Activated CD8-positive, alpha-beta memory T cell treated with anti-CD3 and anti-CD28 coated beads, Interleukin-2, amount 50 U/mL, for 24 hours (primary cell): ENCODE measurements around the gene RMI1.

Experiments used
- DNase-seq: peaks from one replicate; pipeline ENCODE4 v3.0.0-alpha.2; 2020; ENCODE audit errors: extremely low read depth

RMI1 gene

DNA sequence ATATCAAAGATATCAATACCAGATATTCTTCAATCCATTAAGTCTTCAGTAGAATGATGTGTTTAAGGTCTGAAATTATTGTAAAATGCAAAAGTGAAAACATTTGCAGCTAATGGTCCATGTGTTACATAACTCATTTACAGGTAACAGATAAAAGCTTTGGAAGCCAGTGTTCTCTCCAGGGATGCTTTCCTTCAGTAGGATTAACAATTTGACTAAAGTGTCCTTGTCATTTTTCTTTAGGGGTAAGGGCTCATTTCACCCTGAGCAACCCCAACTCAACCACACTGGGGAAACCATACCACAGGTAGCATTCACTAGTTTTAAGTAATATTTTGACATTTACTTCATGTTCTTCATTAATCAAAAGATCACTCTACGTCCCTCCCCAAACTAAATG, 13.5 kb upstream of the RMI1 start:
- no peak for DNase-seq

DNA sequence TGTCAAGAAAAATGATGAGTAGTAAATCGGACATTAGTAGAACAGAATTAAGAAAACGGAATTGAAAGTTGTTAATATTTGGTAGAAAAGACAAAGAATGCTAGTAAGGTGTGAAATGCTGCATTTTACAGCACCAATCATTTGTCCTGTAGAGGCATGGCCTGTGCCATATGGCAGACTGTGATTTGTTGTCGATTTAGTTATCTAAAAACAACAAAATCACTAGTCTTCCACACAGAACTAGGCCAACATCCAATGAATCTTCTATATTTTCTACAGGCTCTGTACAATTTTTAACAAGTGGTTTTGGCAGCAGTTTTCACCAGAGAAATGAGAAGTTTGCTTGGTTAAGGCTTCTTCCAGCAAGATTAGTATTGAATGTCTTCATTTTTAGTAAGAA, 11.0 kb upstream of the RMI1 start:
- no peak for DNase-seq

DNA sequence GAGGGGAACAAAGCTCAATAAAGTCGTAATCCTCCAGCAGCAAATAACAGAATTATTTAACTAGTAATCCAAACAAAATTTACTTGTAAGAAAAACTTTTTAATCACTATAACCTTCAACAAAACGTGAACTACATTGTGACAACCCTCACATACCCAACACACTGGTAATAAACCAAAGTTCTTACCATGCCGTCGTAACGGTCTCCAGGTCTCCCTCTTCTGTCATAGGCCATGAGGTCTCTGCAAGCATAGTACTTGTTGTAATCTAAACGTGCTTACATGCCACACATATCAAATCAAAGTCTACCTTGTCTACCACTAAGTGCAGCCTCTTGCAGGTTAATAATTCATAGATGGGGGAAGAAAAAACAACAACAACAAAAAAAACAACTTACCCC, 9.1 kb upstream of the RMI1 start:
- DNase-seq = no peak

DNA sequence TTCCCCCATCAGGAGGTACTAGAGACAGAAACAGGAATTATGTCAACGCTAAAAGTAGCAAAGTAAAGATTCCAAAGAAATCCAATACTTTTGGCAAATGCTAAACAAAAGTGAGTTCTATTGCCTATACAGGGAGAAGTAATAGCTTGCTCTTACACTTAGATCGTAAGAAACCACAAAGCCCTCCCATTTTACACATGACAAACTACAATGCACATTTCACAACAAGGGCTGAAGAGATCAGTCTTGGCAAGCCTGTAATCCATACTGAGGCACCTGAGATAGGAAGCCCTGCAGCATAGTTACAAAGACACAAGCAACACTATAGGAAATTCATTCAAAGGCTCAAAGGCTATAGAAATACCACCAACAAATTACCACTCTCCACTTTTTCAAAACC, 8.3 kb upstream of the RMI1 start:
- DNase-seq = no peak

DNA sequence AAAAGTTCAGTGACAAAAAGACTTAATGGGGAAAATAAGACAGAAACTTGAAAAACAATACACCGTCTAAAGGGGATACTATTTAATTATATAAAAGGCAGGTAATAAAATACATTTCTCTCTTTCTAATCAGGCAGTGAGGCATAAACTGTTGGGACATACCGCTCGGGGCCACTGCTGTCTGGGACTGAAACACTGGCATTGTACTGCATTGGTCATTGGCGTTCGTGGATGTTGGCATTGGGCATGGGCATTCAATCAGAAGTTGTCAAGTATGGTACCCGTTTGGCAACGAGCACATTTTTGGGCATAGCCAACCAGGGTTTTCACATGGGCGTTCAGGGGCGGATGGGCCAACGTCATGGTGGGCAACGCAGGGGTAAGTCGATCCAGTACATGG, 5.3 kb upstream of the RMI1 start:
- no peak for DNase-seq

DNA sequence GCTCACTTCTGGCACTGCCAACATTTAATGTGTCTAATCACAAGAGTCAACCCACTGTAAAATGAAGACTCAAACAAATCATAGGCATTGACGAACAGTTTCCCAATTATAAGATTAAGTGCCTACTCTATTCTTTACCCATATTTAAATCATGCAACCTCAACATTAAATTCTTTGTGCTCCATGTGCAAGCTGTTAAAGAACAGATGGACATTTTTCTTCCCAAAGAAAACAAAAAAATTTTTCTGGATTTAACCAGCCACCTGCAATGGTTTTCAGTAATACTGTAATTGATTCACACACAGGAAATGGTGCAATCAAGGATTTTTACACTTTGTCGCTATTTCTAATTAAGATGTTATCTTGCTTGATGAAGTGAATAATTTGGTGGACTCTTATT, 4.2 kb upstream of the RMI1 start:
- no peak for DNase-seq

DNA sequence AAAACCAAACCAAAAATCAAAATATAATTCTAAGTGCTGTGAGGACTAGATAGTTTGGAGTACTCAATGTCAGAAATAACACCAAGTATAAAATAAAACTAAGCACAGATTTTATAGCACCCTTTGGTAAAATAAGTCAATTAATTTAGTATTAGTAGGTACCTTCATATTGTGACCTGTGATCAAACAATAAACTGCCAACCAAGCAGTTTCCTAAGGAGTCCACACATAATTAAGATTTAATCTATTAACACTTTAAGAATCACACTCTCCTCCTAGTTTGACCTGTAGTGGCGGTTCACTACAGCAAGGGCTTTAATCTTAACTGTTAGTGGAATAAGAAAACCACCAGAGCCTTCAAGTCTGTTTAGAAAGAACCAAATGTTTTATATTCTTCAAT, 3.4 kb upstream of the RMI1 start:
- no peak for DNase-seq

DNA sequence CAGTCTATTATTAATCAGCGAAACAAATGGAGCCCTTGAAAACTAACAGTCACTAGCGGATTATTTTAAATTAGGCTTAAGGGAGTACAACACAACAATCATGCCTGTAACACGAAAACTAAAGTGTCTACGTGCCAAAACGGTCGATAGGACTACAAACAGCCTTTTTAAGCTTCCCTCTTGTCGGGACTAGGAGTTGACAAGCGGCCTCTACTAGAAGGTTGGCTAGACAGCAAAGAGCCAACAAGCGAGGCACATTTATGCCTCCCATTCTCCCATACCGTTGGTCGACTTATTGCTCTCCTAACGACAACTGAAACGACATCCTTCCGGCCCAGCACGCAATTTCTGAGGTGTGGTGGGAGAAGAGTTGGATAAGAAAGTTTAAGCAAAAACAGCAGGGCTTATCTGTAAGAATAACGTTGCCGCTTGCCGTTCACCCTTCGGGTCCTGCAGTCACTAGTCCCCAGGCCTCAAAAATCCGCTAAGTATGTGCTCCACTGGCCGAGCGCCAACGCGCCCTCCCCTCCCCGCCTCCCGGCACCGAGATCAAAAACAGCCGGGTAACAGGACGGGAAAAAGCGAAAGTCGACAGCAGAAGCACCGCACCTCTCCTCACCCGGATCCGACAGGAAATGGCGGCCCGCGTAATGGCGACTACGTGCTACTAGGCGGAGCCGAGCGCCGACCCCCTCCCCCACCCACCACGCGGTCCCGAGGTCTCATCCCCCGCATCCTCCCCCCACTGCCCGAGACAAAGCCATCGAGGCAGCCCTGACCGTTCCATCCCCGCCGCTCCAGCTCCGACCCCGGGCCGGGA, 1.4 kb upstream of the RMI1 start:
- DNase-seq = peak; percentile 70

DNA sequence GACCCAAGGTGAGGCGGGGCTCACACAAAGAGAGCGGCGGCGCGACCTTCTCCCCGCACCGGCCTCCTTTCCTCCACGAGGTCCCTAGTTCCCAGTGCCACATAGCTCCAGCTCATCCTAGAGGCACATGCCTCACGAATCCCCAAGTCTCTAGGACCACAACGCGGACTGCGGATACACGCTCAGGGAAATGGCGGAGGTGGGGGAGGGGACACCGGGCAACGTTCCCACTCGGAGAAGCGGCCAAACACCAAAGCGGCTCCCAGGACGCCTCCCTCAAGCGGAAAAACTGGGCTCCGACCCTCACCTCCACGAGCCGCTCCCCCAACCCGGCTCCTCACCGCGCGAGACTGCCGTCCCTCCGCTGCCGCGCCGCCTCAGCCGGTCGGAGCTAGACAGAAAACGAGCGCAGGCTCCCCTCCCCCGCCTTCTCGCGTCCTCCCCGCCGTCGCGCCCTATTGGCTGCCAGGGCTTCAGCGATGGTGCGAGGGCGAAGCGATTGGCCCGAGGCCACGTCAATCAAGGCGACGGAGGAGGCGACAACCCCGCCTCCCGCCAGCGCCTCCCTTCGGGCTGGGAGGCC, 702 bp upstream of the RMI1 start, which contains the start of gene HNRNPK:
HNRNPK (minus strand) TSS at position 404 of the 583 bp plus-strand sequence. CDS start 1,963 bp downstream, outside the sequence.
- peak; percentile 98 for DNase-seq

DNA sequence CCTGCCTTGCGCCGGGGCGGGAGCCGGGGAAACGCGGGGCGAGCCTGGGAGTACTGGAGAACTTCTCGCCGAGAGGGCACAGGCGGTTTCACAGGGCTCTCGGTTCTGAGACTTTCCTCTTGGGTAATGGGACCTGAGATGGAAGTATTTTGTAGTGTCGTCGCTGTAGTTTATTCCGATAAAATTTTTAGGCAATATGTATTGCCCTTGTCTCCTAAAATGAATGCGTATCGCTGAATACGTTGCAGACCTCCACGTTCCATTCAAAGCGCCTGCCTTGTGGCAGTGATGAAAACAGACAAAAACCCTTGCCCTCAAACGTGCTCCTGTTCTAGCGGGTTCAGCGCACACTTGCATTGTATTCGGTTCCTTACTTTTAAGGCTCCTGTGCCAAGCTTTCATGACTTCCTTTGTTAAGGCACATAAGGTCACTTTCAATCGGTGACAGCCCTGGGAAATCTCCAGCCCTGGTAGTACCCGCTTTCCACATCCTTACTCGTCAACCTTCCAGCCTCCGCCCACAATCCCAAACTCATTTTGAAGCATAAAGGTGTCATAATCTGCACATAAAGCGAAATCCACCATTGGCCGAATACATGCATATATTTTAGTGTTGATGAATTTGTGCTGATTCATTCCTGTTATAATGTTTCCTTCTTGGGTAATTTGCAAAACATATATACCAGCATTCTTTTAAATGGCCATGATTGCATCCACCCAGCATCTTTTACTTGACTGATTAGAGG, 694 bp downstream of the RMI1 start:
- no peak for DNase-seq

DNA sequence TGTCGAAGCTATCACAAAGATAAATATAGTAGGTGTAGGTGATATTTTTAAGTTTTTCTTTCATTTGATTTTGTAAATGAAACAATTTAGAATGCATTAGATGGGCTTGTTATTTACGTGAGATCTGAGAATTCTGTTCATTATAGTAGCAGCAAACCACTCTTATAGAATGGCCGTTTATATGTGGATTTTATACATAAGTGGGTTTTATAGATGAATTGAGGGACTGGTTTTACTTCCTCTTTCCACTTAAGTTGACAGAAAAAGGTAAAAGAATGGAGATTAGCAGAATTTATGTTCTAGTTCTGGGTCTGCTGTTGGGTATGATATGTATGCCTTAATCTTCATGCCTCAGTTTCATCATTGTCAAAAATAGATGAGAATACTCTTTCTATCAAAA, 5.6 kb downstream of the RMI1 start:
- no peak for DNase-seq

DNA sequence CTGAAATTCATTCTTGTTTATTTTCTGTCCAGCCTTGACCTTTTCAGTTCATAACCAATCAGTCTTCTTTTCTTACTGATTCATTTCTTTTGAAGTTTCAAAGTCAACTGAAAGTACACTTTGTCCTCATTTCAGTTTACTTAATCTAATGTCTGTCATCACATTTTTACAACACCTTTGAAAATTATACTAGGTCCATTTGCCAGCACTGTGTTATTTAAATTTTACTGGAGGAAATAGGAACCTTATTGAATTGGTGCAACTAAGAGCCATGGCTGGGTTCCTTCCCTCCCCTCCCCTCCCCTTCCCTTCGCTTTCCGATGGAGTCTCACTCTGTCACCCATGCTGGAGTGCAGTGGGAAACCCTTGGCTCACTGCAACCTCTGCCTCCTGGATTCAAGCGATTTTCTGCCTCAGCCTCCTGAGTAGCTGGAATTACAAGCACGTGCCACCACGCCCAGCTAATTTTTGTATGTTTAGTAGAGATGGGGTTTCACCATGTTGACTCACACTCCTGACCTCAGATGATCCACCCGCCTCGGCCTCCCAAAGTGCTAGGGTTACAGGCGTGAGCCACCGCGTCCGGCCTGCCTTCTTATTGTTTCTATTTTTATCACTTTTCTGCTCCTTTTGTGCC, 6.3 kb downstream of the RMI1 start:
- no peak for DNase-seq

DNA sequence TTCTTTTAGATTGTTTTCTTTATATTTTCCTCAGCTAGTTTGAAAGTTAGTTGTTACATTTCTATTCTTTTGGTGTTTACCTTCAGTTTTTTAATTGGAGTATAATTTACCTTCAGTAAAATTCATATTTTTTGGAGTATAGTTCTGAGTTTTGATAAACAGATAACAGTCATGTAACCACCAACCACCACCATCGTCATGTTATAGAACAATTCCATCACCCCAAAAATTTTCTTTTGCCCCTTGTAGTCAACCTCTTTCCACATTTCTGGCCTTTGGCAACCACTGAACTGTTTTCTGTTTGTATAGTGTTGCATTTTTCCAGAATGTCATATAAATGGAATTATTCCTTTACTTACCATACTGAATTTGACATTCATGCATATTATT, 6.8 kb downstream of the RMI1 start:
- DNase-seq = no peak

DNA sequence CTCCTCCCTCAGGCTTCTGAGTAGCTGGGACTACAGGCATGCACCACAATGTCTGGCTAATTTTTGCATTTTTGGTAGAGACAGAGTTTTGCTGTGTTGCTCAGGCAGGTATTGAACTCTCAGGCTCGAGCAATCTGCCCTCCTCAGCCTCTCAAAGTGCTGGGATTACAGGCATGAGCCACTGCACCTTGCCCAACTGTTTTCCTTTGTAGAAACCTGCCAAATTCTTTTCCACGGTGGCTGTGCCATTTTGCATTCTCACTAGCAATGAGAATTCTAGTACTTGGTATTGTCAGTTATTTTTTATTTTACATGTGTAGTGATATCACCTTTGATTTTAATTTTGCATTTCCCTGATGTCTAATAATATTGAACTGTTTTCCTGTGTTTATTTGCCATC, 7.8 kb downstream of the RMI1 start:
- no peak for DNase-seq

DNA sequence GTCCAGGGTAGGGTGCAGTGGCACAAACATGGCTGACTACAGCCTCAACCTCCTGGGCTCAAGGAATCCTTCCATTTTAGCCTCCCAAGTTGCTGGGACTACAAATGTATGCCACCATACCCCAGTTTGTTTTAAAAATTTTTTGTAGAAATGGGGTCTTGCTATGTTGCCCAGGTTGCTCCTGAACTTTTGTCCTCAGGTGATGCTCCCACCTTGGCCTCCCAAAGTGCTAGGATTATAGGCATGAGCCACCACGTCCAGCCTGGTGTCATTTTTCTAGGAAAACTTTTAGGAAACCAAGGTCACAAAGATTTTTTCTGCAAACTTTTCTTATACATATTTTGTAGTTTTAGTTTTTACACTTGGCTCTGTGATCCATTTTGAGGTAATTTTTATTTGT, 10.8 kb downstream of the RMI1 start:
- DNase-seq = no peak

DNA sequence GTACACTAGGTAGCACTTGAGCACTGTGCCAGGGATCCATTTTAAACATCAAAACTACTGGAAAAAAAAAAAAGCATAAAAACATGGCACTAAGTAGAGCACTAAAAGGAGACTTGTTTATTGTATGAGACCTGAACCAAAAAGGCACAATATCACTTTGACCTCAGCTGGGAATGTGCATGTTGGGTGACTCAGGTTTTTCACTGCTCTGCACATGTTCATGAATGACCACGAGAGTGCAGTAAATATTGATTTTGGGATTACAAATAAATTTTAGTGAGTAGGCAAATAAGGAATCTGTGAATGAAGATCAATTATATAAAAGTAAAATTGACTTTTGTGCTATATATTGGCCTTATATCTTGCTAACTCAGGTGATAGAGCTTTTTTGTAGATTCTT, 11.8 kb downstream of the RMI1 start:
- no peak for DNase-seq

DNA sequence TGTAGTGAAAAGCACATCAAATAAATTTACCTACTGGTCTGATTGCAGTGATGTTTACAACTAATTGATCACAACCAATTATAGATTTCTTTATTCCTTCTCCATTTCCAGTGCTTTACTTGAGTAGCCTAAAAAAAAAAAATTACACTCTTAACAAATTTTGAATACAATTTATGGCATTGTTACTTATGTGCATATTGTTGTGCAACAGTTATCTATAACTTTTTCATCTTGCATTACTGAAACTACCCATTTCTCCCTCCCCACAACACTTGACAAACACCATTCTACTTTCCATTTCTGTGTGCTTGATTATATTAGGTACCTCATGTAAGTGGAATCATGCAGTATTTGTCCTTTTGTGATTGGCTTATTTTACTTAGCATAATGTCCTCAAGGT, 12.3 kb downstream of the RMI1 start:
- DNase-seq = no peak

DNA sequence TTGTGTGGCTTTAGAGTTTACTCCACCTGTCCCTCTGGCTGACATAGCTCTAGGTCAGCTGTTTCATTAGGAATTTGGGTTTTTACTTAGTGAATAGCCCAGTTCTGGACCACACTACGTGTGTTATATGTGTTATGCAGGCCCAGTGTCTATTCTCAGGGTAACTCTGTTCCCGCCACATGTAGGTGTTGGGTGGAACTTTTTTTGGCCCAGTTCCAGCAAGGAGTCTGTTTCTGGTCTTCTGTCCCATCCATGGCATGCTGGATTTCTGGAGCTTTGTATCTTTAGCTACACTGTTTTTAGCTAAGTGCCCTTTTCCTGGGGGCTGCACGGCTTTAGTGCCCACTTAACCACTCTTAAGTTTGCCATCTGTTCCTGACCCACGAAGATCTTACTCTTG, 15.5 kb downstream of the RMI1 start:
- DNase-seq = no peak

DNA sequence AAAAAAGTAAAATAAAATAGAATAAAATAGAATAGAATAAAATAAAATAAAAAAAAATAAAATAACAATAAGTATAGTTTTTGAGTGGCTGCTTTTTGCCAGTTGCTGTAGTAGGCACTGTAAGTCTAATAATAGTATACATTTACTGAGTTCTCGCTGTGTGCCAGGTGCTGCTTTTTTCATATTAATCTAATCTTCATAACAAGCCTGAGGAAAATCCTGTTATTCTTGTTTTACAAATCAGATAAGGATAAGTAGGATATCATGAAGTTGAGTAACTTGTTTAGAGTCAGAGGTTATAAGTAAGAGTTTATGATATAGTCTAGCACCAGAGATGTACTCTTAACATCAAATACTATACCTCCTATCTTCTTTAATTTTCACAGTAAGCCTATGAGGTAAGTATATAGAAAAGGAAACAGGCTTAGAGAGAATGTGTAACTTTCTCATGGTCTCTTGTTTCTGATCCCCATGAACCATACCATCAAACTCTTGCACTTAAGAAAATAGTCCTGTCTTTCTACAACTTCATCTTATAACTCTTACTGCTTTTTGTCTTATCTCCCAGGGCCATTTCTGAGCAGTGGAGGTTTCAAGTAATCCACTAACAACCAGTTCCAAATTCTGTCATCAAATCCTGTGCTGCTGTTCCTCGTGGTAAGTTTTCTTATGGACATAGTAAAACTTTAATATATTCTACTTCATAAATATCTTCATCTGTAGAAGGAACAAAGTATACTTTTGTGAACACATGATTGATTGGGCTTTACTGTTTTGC, 18.7 kb downstream of the RMI1 start:
- no peak for DNase-seq

DNA sequence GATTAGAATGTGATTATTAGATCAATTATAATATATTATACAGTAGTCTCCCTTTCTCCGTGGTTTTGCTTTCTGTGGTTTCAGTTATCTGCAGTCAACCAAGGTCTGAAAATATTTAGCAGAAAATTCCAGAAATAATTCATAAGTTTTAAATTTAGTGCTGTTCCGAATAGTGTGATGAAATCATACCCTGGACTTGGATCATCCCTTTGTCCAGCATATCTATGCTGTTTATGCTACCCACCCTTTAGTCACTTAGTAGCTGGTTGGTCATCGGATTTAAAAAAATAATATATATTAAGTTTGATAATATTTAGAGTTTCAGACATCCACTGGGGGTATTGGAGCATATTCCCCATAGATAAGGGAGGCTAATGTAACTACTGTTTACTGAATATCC, 19.6 kb downstream of the RMI1 start:
- DNase-seq = no peak

DNA sequence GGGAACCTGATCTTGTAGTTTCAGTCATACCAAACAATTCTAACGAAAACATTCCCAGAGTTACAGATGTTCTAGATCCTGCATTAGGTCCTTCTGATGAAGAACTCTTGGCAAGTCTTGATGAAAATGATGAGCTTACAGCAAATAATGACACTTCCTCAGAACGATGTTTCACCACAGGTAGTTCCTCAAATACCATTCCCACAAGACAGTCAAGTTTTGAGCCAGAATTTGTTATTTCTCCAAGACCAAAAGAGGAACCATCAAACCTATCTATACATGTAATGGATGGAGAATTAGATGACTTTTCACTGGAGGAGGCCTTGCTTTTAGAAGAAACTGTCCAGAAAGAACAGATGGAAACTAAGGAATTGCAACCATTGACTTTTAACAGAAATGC, 21.0 kb downstream of the RMI1 start:
- no peak for DNase-seq

DNA sequence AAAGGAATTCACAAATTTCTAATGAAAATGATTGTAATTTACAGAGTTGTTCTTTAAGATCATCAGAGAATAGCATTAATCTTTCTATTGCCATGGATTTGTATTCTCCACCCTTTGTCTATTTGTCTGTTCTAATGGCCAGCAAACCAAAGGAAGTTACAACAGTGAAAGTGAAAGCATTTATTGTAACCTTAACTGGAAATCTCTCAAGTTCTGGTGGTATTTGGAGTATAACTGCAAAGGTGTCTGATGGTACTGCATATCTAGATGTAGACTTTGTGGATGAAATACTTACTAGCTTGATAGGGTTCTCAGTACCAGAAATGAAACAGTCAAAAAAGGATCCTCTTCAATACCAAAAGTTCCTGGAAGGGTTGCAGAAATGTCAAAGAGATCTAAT, 21.7 kb downstream of the RMI1 start:
- DNase-seq = no peak
